Kidney (tissue), 14 donors: Measurements from ENCODE around the gene TBL3. TPM values are rescaled to one million over a fixed set of nuclear protein-coding genes. Genes with fewer than 3 reads are reported as not detected.
"Not testable (repeated sequence)": the region's sequence is repeated elsewhere in the genome, so short reads cannot be mapped to it uniquely, and the experiment has no call there.

Experiments used
- DNase-seq, 5 donors: peaks; one replicate each; pipeline ENCODE4 v3.0.0-alpha.2; 2013 to 2020
- FAIRE-seq: peaks from 2 replicates; lab custom pipeline; 2012; peaks lifted over from hg19 to GRCh38; lab: Jason Lieb, UNC
- H3K27ac ChIP-seq, 2 donors: one replicate each; pipeline ENCODE4 v1.7.0; 2013; ENCODE audit warnings: low read depth in 2 of 2, low read length in 2 of 2, inconsistent platforms in 1 of 2
- H3K27me3 ChIP-seq: one replicate; pipeline ENCODE4 v1.7.1; 2013; ENCODE audit warnings: low read length, inconsistent platforms; ENCODE audit not compliant: control insufficient read depth, insufficient read depth
- H3K36me3 ChIP-seq, 3 donors: one replicate each; pipeline versions ENCODE4 v1.7.0 to v1.7.1; 2013; ENCODE audit warnings: low read length in 3 of 3, control low read depth in 1 of 3, inconsistent platforms in 1 of 3; ENCODE audit not compliant: insufficient read depth in 3 of 3, control insufficient read depth in 2 of 3
- H3K4me1 ChIP-seq, 3 donors: one replicate each; pipeline versions ENCODE4 v1.7.0 to v1.7.1; 2013; ENCODE audit warnings: low read length in 3 of 3, inconsistent platforms in 1 of 3, low read depth in 1 of 3; ENCODE audit not compliant: control insufficient read depth in 2 of 3, insufficient read depth in 2 of 3
- H3K4me3 ChIP-seq, 3 donors: one replicate each; pipeline versions ENCODE4 v1.7.0 to v1.8.1; 2013; ENCODE audit warnings: low read length in 3 of 3, control low read depth in 1 of 3, inconsistent platforms in 1 of 3
- H3K9ac ChIP-seq, 3 donors: one replicate each; pipeline versions ENCODE4 v1.7.0 to v1.7.1; 2013; ENCODE audit warnings: low read length in 3 of 3, control low read depth in 1 of 3, inconsistent platforms in 1 of 3
- H3K9me3 ChIP-seq, 3 donors: one replicate each; pipeline versions ENCODE4 v1.7.0 to v1.7.1; 2013; ENCODE audit warnings: low read length in 3 of 3, control low read depth in 1 of 3, inconsistent platforms in 1 of 3; ENCODE audit not compliant: control insufficient read depth in 2 of 3, insufficient read depth in 1 of 3
- intact Hi-C: fragments of 100-400 bp; cut with DNase I; formaldehyde crosslinking; loops from one replicate; pipeline ENCODE4 v1.11.1; 2022
- polyA plus RNA-seq: library from polyadenylated mRNA; stranded (reverse); fragments of 350-450 nt; fragmentation: Illumina TruSeq; extraction: RNeasy Lipid Tissue Mini Kit (QIAGEN cat#74804); gene quantifications from one replicate; pipeline ENCODE4 v1.2.3, GENCODE V29; 2014; ENCODE audit warnings: low read depth, low replicate concordance; ENCODE audit not compliant: insufficient read depth
- total RNA-seq: library from RNA; stranded (reverse); fragmentation: NEBNext Ultra II Directional; extraction: Animal tissue kit (Norgen Biotek cat#: 25700); gene quantifications from one replicate; pipeline ENCODE4 v1.2.1, GENCODE V29; 2021
- TF ChIP-seq, protein P1 (sequence below): IDR thresholded peaks from 3 replicates; pipeline ENCODE4 v1.5.1; 2012; ENCODE audit warnings: mild to moderate bottlenecking, moderate library complexity, borderline replicate concordance; ENCODE audit not compliant: insufficient read depth; ENCODE audit errors: extremely low read depth
- donor health status: control.
- donor health status: control.
- donor health status: control.
- donor health status: control.
- donor health status: control.
- donor health status: DM: yes; HTN: yes; CAD: no.
- donor health status: Normal renal cell carcinoma (clear cell type).

TBL3 gene
- total and polyA plus RNA-seq, 2 donors from 2014 or later = 33.3 to 38.5 TPM

- DNase-seq = peak in 1 of 5 donors; percentile 85
- Histone ChIP-seq H3K4me3 (peak overlapping the region; percentile 49 to 75 (median 71)), H3K4me1 (peaks cover 3 to 36% (median 3%) of the 10 kb centered on the region in 3 donors), H3K27me3 (no peaks in the 10 kb centered on the region), H3K36me3 (no peaks in the 10 kb centered on the region), H3K9ac (peak overlapping the region in 2 of 3 donors; percentile 80 to 88), H3K27ac (peak overlapping the region in 1 of 2 donors; percentile 65), H3K9me3 (no peaks in the 10 kb centered on the region)
- TF ChIP-seq, protein P1, sequence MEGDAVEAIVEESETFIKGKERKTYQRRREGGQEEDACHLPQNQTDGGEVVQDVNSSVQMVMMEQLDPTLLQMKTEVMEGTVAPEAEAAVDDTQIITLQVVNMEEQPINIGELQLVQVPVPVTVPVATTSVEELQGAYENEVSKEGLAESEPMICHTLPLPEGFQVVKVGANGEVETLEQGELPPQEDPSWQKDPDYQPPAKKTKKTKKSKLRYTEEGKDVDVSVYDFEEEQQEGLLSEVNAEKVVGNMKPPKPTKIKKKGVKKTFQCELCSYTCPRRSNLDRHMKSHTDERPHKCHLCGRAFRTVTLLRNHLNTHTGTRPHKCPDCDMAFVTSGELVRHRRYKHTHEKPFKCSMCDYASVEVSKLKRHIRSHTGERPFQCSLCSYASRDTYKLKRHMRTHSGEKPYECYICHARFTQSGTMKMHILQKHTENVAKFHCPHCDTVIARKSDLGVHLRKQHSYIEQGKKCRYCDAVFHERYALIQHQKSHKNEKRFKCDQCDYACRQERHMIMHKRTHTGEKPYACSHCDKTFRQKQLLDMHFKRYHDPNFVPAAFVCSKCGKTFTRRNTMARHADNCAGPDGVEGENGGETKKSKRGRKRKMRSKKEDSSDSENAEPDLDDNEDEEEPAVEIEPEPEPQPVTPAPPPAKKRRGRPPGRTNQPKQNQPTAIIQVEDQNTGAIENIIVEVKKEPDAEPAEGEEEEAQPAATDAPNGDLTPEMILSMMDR = no peak
- no peak for FAIRE-seq
- intact Hi-C loops = no loop called here
These were observed 37.4 kb downstream of the TBL3 start for GRCh38 chr16:2009164-2009711.

GRCh38 chr16:2009791-2010510 is 38.1 kb downstream of the TBL3 start, which contains the start of gene ZNF598:
ZNF598 (minus strand) TSS chr16:2009821.
- DNase-seq = peak; percentile 78 to 95 (median 91)
- no peak for FAIRE-seq
- Histone ChIP-seq H3K27me3 (no peaks in the 10 kb centered on the region), H3K36me3 (no peaks in the 10 kb centered on the region), H3K4me3 (peak within 1 kb of the TSS; percentile 77 to 97 (median 78)), H3K9ac (peak within 1 kb of the TSS; percentile 64 to 88 (median 80)), H3K27ac (peak within 1 kb of the TSS; percentile 85 to 87), H3K9me3 (no peaks in the 10 kb centered on the region), H3K4me1 (peaks cover 3 to 29% (median 3%) of the 10 kb centered on the region in 3 donors)
- TF ChIP-seq, protein P1 = no peak
- intact Hi-C loops = no loop called here

- intact Hi-C loops, H3K36me3 ChIP-seq, H3K27ac ChIP-seq, FAIRE-seq, H3K4me3 ChIP-seq, H3K27me3 ChIP-seq, H3K9ac ChIP-seq, H3K9me3 ChIP-seq, DNase-seq: not testable (repeated sequence)
- H3K4me1 ChIP-seq = peaks cover 3 to 25% (median 3%) of the 10 kb centered on the region in 3 donors
These were observed 39.9 kb downstream of the TBL3 start for GRCh38 chr16:2011726-2012125.

GRCh38 chr16:2013527-2013926 is 41.7 kb downstream of the TBL3 start:
- TF ChIP-seq, protein P1 = no peak
- no peak overlapping the region for H3K27ac ChIP-seq
- H3K4me1 ChIP-seq = peaks cover 1 to 11% (median 3%) of the 10 kb centered on the region in 3 donors
- intact Hi-C loops = no loop called here
- no peak for DNase-seq
- no peaks in the 10 kb centered on the region for H3K36me3 ChIP-seq
- no peaks in the 10 kb centered on the region for H3K9me3 ChIP-seq
- H3K9ac ChIP-seq = no peak overlapping the region
- no peak overlapping the region for H3K4me3 ChIP-seq
- no peak for FAIRE-seq
- no peaks in the 10 kb centered on the region for H3K27me3 ChIP-seq
